ENCODE data around the gene ARTN. TPM values are rescaled to one million over a fixed set of nuclear protein-coding genes. Genes with fewer than 3 reads are reported as not detected.
A peak's percentile ranks its signal among the peaks of the same experiment; 100 is the strongest.

Gene ARTN
- 1 to 10 TPM in 1 of 3 donors, not detected in 2; 1.4 TPM for total RNA-seq
- total RNA-seq (2013), result 0.20 TPM

DNA sequence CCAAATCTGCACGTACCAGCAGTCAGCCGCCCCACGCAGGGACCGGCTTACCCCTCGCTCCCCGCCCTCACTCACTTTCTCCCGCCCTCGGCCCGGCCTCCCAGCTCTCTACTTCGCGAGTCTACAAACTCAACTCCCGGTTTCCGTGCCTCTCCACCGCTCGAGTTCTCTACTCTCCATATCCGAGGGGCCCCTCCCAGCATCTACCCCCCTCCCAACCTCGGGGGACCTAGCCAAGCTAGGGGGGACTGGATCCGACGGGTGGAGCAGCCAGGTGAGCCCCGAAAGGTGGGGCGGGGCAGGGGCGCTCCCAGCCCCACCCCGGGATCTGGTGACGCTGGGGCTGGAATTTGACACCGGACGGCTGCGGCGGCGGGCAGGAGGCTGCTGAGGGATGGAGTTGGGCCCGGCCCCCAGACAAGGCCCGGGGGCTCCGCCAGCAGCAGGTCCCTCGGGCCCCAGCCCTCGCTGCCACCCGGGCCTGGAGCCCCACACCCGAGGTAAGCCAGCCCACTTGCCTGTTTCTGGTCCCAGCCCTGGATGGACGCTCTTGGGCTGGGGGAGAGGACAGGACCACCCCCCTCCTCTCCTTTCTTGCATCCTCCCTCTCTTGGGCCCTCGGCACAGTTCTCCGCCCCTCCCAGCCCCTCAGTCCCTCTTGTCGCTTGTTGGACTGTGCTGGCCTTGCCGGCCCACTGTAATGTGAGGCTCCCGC is at the start of gene ARTN:
TSS of gene ARTN (plus strand) at position 416 of the 715 bp plus-strand sequence. CDS start 1,856 bp downstream, outside the sequence.
- H3K27me3 Mint-ChIP-seq (ENCODE audit: low read depth in 2 of 2), result peaks cover 19 to 27% of the 10 kb centered on the region in 2 donors
- ATAC-seq (peak in 1 of 3 donors; percentile 5), DNase-seq (no peak)
- intact Hi-C loops (cut with micrococcal nuclease), result loop anchor here (1.0 kb wide), 2 partner anchors 170 to 404 kb away; no protein-coding TSS in a partner anchor
- no peaks in the 10 kb centered on the region for H3K9me3 Mint-ChIP-seq
- Histone ChIP-seq H3K27me3 (ENCODE audit: control insufficient read depth, insufficient read depth, low read length) (peaks cover 31% of the 10 kb centered on the region), H3K36me3 (ENCODE audit: control insufficient read depth, insufficient read depth, low read length) (no peaks in the 10 kb centered on the region), H3K27ac (ENCODE audit: low read length) (no peak within 1 kb of the TSS), H3K4me3 (ENCODE audit: low read length) (no peak within 1 kb of the TSS), H3K4me1 (ENCODE audit: control insufficient read depth, insufficient read depth, low read length) (peaks cover 30% of the 10 kb centered on the region), H3K9me3 (ENCODE audit: control insufficient read depth, insufficient read depth, low read length) (no peaks in the 10 kb centered on the region)
- no peak for TF ChIP-seq CTCF (IDR thresholded peaks at IDR 0.05)
- H3K27ac Mint-ChIP-seq, result no peak within 1 kb of the TSS
- H3K36me3 Mint-ChIP-seq, result no peaks in the 10 kb centered on the region
- H3K4me1 Mint-ChIP-seq, result peaks cover 0 to 19% of the 10 kb centered on the region in 2 donors
- WGBS (ENCODE audit: insufficient coverage), result 8% methylated on average over 42 of the region's 42 CpGs
- no peak within 1 kb of the TSS for H3K4me3 Mint-ChIP-seq

DNA sequence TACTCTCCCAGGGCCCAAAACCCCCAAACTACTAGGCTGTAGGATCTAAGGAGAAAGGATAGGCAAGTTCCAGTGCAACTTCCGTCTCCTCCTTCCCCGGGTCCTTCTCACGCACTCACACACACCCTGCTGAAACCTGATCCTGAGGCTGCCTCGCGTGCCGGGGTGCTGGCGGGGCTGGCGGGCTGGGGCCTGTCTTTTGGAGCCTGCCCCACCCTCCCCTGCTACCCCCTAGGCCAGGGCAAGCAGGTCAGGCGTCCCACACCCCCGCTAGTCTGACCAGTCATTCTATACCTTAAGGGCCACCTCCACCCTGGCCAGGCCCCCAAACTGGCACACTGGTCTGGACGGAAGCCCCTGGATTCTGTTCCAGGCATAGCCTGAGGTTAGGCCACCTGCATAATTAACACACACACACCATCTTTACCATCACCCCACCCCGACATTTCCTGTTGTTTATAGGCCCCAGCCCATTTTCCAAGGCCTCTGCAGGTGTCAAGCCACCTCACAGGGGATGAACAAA is 48.3 kb upstream of the ARTN start:
- no peaks in the 10 kb centered on the region for H3K9me3 ChIP-seq (ENCODE audit: control insufficient read depth, insufficient read depth, low read length)
- intact Hi-C loops (cut with micrococcal nuclease), result no loop called here
- H3K4me3 ChIP-seq (ENCODE audit: low read length), result no peak overlapping the region
- Mint-ChIP-seq H3K4me3 (no peak overlapping the region), H3K4me1 (no peaks in the 10 kb centered on the region), H3K27ac (no peak overlapping the region), H3K27me3 (ENCODE audit: low read depth in 2 of 2) (no peaks in the 10 kb centered on the region), H3K9me3 (no peaks in the 10 kb centered on the region), H3K36me3 (no peaks in the 10 kb centered on the region)
- TF ChIP-seq CTCF (IDR thresholded peaks at IDR 0.05), result no peak
- 95% methylated on average over 12 of the region's 12 CpGs for WGBS (ENCODE audit: insufficient coverage)
- no peak for ATAC-seq
- H3K27me3 ChIP-seq (ENCODE audit: control insufficient read depth, insufficient read depth, low read length), result no peaks in the 10 kb centered on the region
- H3K27ac ChIP-seq (ENCODE audit: low read length), result no peak overlapping the region
- H3K4me1 ChIP-seq (ENCODE audit: control insufficient read depth, insufficient read depth, low read length), result no peaks in the 10 kb centered on the region
- no peaks in the 10 kb centered on the region for H3K36me3 ChIP-seq (ENCODE audit: control insufficient read depth, insufficient read depth, low read length)
- no peak for DNase-seq

DNA sequence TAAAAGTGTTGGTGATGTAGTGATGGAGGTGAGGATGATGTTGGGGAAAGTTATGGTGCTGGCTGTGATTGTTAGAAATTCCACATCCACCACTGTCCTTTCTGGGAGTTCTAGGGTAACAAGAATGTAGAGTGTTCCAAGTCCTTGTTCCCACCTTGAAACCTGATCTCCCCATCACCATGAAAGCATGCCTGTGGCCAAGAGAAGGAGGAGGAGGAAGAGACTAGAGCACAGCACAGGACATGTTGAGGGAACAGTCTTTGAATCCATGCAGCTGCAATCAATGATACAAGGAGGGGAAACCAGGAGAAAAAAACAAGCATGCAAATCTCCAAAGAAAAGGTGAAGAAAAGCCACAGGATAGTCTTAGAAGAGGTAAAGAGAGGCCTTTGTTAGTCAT is 45.9 kb upstream of the ARTN start:
- no peaks in the 10 kb centered on the region for H3K4me1 ChIP-seq (ENCODE audit: control insufficient read depth, insufficient read depth, low read length)
- H3K36me3 ChIP-seq (ENCODE audit: control insufficient read depth, insufficient read depth, low read length), result no peaks in the 10 kb centered on the region
- ATAC-seq, result no peak
- no peak overlapping the region for H3K4me3 ChIP-seq (ENCODE audit: low read length)
- no peaks in the 10 kb centered on the region for H3K9me3 ChIP-seq (ENCODE audit: control insufficient read depth, insufficient read depth, low read length)
- H3K4me1 Mint-ChIP-seq, result no peaks in the 10 kb centered on the region
- TF ChIP-seq CTCF (IDR thresholded peaks at IDR 0.05), result no peak
- no peak overlapping the region for H3K27ac Mint-ChIP-seq
- DNase-seq, result no peak
- H3K36me3 Mint-ChIP-seq, result no peaks in the 10 kb centered on the region
- no peaks in the 10 kb centered on the region for H3K9me3 Mint-ChIP-seq
- no peak overlapping the region for H3K27ac ChIP-seq (ENCODE audit: low read length)
- H3K27me3 ChIP-seq (ENCODE audit: control insufficient read depth, insufficient read depth, low read length), result no peaks in the 10 kb centered on the region
- intact Hi-C loops (cut with micrococcal nuclease), result no loop called here
- H3K4me3 Mint-ChIP-seq, result no peak overlapping the region
- no peaks in the 10 kb centered on the region for H3K27me3 Mint-ChIP-seq (ENCODE audit: low read depth in 2 of 2)

Measured in natural killer cell (primary cell).